Measurements from ENCODE around the gene STUM. TPM values are rescaled to one million over a fixed set of nuclear protein-coding genes. Genes with fewer than 3 reads are reported as not detected.
A peak's percentile ranks its signal among the peaks of the same experiment; 100 is the strongest.

The STUM gene
- total and polyA plus RNA-seq, 10 of the 15 experiments (the other 5 are each of a cell fraction or from before 2014, with no cell fraction given), result under 0.01 to 0.15 (median 0.09) TPM; not detected in 5

DNA sequence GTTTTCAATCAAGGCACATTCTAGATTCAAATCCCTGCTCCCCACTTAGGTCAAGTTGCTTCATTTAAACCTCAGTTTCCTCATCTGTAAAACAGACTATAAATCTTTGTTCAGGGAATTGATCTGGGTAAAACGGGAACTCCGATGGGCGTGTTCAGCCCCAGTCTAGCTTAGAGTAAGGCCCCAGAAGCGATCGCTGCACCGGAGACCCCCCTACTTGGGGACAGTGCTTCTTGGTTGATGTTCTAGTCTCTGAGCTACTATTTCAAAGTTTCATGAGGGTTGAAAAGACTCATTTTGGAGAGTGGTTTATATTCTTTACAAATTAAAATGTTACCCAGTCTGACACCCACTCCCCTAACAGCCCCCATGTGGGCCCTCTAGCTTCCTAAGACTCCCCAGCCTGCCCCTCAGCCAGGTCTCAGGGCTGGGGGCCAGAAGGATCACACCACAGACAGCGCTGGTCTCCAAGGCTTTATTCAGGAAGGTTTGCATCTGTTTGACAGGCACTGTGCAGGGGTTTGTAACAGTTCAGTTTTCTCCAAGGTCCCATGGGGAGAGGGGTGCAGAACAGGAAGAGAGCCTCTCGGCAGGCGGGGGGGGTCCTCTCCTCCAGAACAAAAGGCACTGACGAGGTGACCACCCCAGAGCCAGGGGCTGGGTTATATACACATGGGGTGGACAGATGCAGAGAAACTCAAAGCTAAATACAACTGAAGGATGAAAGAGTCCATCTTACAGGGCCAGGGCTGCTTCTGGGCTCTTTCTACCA is 82.9 kb downstream of the STUM start (continued):
- TF ChIP-seq, protein P1, sequence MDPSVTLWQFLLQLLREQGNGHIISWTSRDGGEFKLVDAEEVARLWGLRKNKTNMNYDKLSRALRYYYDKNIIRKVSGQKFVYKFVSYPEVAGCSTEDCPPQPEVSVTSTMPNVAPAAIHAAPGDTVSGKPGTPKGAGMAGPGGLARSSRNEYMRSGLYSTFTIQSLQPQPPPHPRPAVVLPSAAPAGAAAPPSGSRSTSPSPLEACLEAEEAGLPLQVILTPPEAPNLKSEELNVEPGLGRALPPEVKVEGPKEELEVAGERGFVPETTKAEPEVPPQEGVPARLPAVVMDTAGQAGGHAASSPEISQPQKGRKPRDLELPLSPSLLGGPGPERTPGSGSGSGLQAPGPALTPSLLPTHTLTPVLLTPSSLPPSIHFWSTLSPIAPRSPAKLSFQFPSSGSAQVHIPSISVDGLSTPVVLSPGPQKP (IDR thresholded peaks at IDR 0.05; ENCODE audit: low read depth, low read length), result no peak
- no peak for TF ChIP-seq ZNF384 (IDR thresholded peaks at IDR 0.05; ENCODE audit: borderline replicate concordance, low read depth, low read length)
- TF ChIP-seq TCF7 (IDR thresholded peaks at IDR 0.05; ENCODE audit: borderline replicate concordance), result no peak

DNA sequence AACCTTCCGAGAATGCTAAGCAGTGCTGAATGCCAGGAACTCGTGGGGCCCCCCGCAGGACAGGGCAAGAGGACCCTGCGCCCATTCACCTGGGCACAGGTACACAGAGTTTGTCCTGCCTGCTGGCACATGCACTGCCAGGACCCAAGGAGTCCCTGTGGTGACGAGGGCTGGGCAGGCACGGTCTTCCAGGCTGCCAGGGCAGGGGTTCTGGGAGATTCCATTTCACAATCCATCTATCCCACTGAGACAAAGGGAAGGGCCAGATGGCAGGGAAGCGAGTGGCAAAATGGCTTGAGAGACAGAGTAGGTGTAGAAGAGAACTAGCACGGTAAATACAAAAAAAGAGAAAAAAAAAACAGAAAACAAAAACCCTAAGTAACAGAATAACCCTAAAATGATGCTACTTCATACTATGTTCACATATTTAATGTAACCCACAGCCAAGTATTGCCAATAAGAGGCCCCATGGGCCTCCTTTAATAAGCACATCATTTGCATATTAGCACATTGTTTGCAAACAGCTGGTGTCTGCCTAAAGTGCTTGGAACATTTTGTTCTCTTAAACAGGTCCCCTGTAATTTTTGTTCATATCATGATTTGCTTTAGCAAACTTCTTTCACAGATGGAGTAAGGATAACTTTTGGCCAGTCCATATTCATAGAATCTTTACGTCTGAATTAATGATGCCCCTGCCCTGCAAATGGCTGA is 83.8 kb downstream of the STUM start:
- Histone ChIP-seq H3K4me3 (no peak overlapping the region), H3K79me2 (ENCODE audit: control insufficient read depth, insufficient read depth, low read length) (no peaks in the 10 kb centered on the region), H3K9ac (ENCODE audit: control insufficient read depth, insufficient read depth, low read length) (no peak overlapping the region), H2AFZ (ENCODE audit: control insufficient read depth, low read depth, low read length) (no peak overlapping the region), H3K27me3 (replicated peaks in 1 of 2; ENCODE audit: control insufficient read depth in 2 of 2, insufficient read depth in 2 of 2, low read length in 1 of 2) (no peaks in the 10 kb centered on the region), H3K36me3 (ENCODE audit: control insufficient read depth in 2 of 2, insufficient read depth in 2 of 2, low read length in 1 of 2) (peaks cover 9 to 15% of the 10 kb centered on the region in 2 experiments), H3K4me2 (ENCODE audit: control insufficient read depth, insufficient read depth) (no peak overlapping the region), H3K4me1 (ENCODE audit: control insufficient read depth, insufficient read depth, low read length) (peaks cover 23% of the 10 kb centered on the region), H3K9me3 (replicated peaks; ENCODE audit: control insufficient read depth, insufficient read depth, low read length) (no peaks in the 10 kb centered on the region), H3K27ac (ENCODE audit: control insufficient read depth, insufficient read depth) (no peak overlapping the region), H4K20me1 (ENCODE audit: control insufficient read depth, insufficient read depth) (no peaks in the 10 kb centered on the region)
- ChIA-PET RAD21 (ENCODE audit: unreplicated experiment) (interaction anchor here (1.1 to 4.9 kb wide), 11 partner anchors 12 to 432 kb away, joined by 3 to 42 read pairs (median 5); partner anchors contain the start of gene ITPKB), POLR2A (interaction anchor here (0.6 to 2.0 kb wide), 6 partner anchors 11 to 815 kb away, joined by 3 to 12 read pairs (median 5); partner anchors contain the start of gene ITPKB), CTCF (interaction anchor here (0.8 to 6.9 kb wide), 17 partner anchors 10 to 910 kb away, joined by 3 to 112 read pairs (median 7); partner anchors contain the start of gene COQ8A), SMC1A (ENCODE audit: uncharacterized antibody, unreplicated experiment) (interaction anchor here (0.8 to 4.4 kb wide), 15 partner anchors 10 to 250 kb away, joined by 3 to 86 read pairs (median 5); partner anchors contain the start of gene STUM)
- DNase-seq (ENCODE audit: low read depth, low spot score) (no peak), FAIRE-seq (peak; percentile 57), ATAC-seq (no peak)
- TF ChIP-seq SUZ12 (IDR thresholded peaks at IDR 0.05; ENCODE audit: unreplicated experiment) (no peak), IRF4 (IDR thresholded peaks at IDR 0.05; ENCODE audit: low read depth, low read length) (no peak), KLF5 (IDR thresholded peaks at IDR 0.05; ENCODE audit: partially characterized antibody) (no peak), SMARCA5 (IDR thresholded peaks at IDR 0.05) (no peak), POU2F2 (IDR thresholded peaks at IDR 0.05; ENCODE audit: borderline replicate concordance, low read depth, low read length) (peak; percentile 74; the same call in 1 of the 3 replicates), TAF1 (IDR thresholded peaks at IDR 0.05; ENCODE audit: borderline replicate concordance, low read depth, low read length) (no peak), TBL1XR1 (IDR thresholded peaks at IDR 0.05; ENCODE audit: low read depth, low read length) (no peak), GATAD2B (conservative IDR thresholded peaks at IDR 0.05; ENCODE audit: low read depth) (no peak)
- in situ Hi-C loops (cut with MboI), result loop anchor here (5.0 kb wide), 1 partner anchor 195 kb away; no protein-coding TSS in a partner anchor
- BruUV-seq (replicated peaks), result no TSS peak
- intact Hi-C loops (cut with micrococcal nuclease; ENCODE audit: unreplicated experiment), result no loop called here
- WGBS (ENCODE audit: insufficient coverage, insufficient replicate concordance, low lambda C conversion rate, missing lambda C conversion rate), result 83% methylated on average over 9 of the region's 9 CpGs
